Ascending aorta (tissue), 2 donors: ENCODE results near the gene DHRSX. TPM values are rescaled to one million over a fixed set of nuclear protein-coding genes. Genes with fewer than 3 reads are reported as not detected.

Source experiments
- DNase-seq, 2 donors: peaks; one replicate each; pipeline ENCODE4 v3.0.0-alpha.2; 2019; ENCODE audit warnings: low spot score in 2 of 2
- H3K27ac ChIP-seq, 2 donors: fragments of 200-600 bp; sonication (generic); one replicate each; pipeline ENCODE4 v1.5.1; 2016 to 2017; ENCODE audit warnings: mild to moderate bottlenecking in 1 of 2
- H3K27me3 ChIP-seq: fragments of 200-600 bp; sonication (generic); one replicate; pipeline ENCODE4 v1.5.1; 2017
- H3K36me3 ChIP-seq, 2 donors: fragments of 200-600 bp; sonication (generic); one replicate each; pipeline ENCODE4 v1.5.1; 2016
- H3K4me1 ChIP-seq, 2 donors: fragments of 200-600 bp; sonication (generic); one replicate each; pipeline ENCODE4 v1.5.1; 2016 to 2017; ENCODE audit warnings: mild to moderate bottlenecking in 1 of 2
- H3K4me3 ChIP-seq, 2 donors: fragments of 200-600 bp; sonication (generic); one replicate each; pipeline ENCODE4 v1.5.1; 2016 to 2017; ENCODE audit warnings: mild to moderate bottlenecking in 1 of 2
- H3K9me3 ChIP-seq, 2 donors: fragments of 200-600 bp; sonication (generic); one replicate each; pipeline ENCODE4 v1.5.1; 2016
- intact Hi-C: fragments of 100-400 bp; cut with DNase I; formaldehyde crosslinking; loops from one replicate; pipeline ENCODE4 v1.15.1; 2023
- total RNA-seq: library from RNA; depleted of rRNA; stranded (reverse); fragments of >200 nt; gene quantifications from one replicate; pipeline ENCODE4 v1.1.0, GENCODE V29; 2016
- TF ChIP-seq, protein P1 (sequence below), 3 experiments: fragments of 200-600 bp in 2 of 3; fragments of 450-650 bp in 1 of 3; sonication (generic) in 2 of 3; IDR thresholded peaks; one replicate each; pipeline ENCODE4 v1.5.1; 2016 to 2019; ENCODE audit warnings: antibody characterized with exemption in 3 of 3, mild to moderate bottlenecking in 1 of 3, moderate library complexity in 1 of 3

DHRSX gene
- total RNA-seq, 1 donor from 2014 or later = 13.4 TPM

DNA sequence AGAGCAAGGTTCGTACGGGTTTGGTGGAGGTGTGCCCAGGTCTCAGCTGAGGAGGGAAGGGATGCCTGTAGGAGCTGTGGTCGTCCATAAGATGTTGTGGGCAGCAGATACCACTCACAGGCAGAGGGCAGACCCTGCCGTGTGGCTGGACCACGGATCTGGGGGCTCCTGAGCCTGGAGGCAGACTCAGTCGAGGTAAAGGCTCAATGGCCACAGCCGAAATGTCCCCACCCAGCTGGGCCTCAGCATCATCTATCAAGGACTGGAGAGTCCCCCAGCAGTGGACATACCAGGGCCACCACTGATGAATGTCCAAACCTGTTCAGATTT is 98.5 kb downstream of the DHRSX start:
- no peaks in the 10 kb centered on the region for H3K4me1 ChIP-seq
- intact Hi-C loops = no loop called here
- no peak overlapping the region for H3K4me3 ChIP-seq
- H3K27ac ChIP-seq = no peak overlapping the region
- H3K36me3 ChIP-seq = peaks cover 3 to 6% of the 10 kb centered on the region in 2 donors
- no peak for DNase-seq
- H3K27me3 ChIP-seq = no peaks in the 10 kb centered on the region
- no peaks in the 10 kb centered on the region for H3K9me3 ChIP-seq
- TF ChIP-seq, protein P1, sequence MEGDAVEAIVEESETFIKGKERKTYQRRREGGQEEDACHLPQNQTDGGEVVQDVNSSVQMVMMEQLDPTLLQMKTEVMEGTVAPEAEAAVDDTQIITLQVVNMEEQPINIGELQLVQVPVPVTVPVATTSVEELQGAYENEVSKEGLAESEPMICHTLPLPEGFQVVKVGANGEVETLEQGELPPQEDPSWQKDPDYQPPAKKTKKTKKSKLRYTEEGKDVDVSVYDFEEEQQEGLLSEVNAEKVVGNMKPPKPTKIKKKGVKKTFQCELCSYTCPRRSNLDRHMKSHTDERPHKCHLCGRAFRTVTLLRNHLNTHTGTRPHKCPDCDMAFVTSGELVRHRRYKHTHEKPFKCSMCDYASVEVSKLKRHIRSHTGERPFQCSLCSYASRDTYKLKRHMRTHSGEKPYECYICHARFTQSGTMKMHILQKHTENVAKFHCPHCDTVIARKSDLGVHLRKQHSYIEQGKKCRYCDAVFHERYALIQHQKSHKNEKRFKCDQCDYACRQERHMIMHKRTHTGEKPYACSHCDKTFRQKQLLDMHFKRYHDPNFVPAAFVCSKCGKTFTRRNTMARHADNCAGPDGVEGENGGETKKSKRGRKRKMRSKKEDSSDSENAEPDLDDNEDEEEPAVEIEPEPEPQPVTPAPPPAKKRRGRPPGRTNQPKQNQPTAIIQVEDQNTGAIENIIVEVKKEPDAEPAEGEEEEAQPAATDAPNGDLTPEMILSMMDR (IDR thresholded peaks at IDR 0.05) = no peak

DNA sequence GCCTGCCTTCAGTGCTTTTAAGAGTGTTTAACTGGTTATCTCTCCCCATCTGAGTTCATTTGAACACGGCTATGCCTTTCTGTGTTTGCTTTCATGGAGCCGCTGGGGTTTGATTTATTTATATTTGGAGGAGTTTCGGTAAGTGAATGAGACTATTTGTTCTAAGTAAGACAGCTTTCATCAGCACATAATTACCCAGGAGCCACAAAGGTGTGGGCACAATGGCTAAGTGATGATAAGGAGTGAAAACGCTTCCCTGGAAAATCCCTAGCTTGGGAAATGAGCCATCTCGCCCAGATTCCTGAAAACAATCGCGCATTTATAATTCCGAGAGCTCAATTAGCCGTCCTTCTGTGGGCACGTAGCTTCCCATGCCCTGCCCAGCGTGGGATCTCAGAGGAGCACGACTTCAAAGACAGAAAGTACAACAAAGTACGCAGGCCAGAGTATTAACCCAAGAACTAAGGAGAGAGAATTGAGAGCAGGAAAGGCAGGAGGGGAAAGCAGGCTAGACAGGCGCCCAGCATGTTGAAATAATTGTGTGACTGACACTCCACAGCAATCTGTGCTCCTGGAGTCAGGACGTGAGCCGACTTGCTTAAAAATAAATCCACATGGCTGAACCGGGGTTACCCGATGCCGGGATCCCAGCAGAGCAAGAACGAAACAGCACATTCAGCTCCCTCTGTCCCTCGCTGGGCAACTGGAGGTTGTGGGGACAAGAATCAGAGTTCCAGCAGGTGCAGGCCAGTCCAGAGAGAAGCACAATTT is 99.0 kb downstream of the DHRSX start:
- no peak overlapping the region for H3K4me3 ChIP-seq
- no peak for DNase-seq
- H3K27me3 ChIP-seq = no peaks in the 10 kb centered on the region
- TF ChIP-seq, protein P1 (IDR thresholded peaks at IDR 0.05) = no peak
- H3K36me3 ChIP-seq = peaks cover 0 to 1% of the 10 kb centered on the region in 2 donors
- intact Hi-C loops = no loop called here
- no peaks in the 10 kb centered on the region for H3K4me1 ChIP-seq
- no peak overlapping the region for H3K27ac ChIP-seq
- H3K9me3 ChIP-seq = no peaks in the 10 kb centered on the region

DNA sequence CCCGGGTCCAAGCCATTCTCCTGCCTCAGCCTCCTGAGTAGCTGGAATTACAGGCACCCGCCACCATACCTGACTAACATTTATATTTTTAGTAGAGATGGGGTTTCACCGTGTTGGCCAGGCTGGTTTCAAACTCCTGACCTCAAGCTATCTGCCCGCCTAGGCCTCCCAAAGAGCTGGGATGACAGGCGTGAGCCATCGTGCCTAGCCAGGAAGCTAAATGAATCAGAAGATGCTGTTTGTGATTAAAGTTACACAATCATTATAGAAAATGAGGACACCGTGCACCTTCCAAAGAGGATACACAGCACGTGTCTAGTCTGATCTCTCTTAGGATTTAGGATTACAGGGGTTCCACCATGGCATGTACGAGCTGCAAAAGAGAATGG is 99.6 kb downstream of the DHRSX start:
- no peak overlapping the region for H3K27ac ChIP-seq
- no peaks in the 10 kb centered on the region for H3K4me1 ChIP-seq
- H3K9me3 ChIP-seq = no peaks in the 10 kb centered on the region
- H3K27me3 ChIP-seq = no peaks in the 10 kb centered on the region
- H3K4me3 ChIP-seq = no peak overlapping the region
- DNase-seq = no peak
- TF ChIP-seq, protein P1 (IDR thresholded peaks at IDR 0.05) = no peak
- H3K36me3 ChIP-seq = no peaks in the 10 kb centered on the region
- intact Hi-C loops = no loop called here

DNA sequence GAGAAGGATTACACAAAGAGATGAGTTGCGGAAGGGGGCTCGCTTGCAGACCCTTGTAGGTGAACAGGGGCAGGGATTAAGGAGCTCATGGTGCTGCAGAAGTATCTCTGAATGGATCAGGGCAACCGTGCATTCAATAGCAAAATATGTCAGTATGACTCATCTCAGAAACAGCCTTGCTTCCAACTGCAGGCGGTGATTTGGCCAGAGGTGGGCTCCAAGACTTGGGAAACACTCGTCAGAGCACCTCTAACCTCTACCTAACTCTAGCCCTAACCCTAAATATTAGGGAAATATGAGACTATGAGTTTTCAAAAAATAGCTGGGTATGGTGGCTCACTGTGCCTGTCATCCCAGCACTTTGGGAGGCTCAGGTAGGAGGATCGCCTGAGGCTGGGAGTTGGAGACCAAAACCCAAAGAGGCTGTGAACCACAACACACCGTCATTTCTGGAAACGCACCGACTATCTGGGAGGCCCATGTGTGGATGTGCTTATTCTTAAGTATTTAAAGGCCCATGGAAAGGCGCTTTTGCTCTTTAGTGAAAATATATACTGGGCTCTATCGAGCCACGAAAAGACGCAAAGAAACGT is 102.6 kb downstream of the DHRSX start:
- DNase-seq = no peak
- TF ChIP-seq, protein P1 (IDR thresholded peaks at IDR 0.05) = no peak
- no peaks in the 10 kb centered on the region for H3K27me3 ChIP-seq
- no peak overlapping the region for H3K27ac ChIP-seq
- H3K9me3 ChIP-seq = no peaks in the 10 kb centered on the region
- intact Hi-C loops = no loop called here
- no peak overlapping the region for H3K4me3 ChIP-seq
- H3K4me1 ChIP-seq = no peaks in the 10 kb centered on the region
- no peaks in the 10 kb centered on the region for H3K36me3 ChIP-seq

DNA sequence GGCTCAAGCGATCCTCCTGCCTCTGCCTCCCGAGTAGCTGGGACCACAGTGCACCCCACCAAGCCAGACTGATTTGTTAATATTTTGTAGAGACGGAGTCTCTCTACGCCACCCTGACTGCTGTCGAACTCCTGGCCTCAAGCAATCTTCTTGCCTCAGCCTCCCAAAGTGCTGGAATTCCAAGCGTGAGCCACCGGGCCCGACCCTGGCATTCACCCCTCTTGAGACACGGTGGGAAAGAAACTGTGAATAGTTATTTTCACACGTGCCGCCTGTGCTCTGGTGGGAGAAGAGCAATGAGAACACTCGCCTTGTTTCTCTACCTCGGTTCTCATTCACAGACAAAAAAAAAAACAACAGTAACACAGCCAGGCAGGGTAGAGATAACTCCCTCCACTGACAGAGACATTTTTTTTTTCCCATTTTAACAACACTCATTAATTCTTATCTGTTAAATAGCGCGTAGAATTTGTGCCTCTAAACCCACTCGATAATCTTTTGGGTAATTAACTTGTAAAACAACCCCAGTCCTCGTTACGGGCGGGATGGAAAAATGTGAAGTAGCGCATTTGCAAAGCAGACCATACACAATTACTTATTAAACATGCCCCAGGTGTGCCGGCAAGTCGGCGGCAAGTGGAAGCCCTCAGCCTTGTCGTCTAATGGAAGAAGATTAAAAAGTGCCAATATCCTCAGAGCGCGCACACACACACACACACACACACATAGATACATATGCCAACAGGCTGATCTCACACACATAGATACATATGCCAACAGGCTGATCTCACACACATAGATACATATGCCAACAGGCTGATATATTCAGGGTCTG is 103.3 kb downstream of the DHRSX start:
- no peak for DNase-seq
- H3K4me3 ChIP-seq = no peak overlapping the region
- H3K4me1 ChIP-seq = no peaks in the 10 kb centered on the region
- no peaks in the 10 kb centered on the region for H3K27me3 ChIP-seq
- no peaks in the 10 kb centered on the region for H3K36me3 ChIP-seq
- H3K27ac ChIP-seq = no peak overlapping the region
- intact Hi-C loops = no loop called here
- H3K9me3 ChIP-seq = no peaks in the 10 kb centered on the region
- TF ChIP-seq, protein P1 (IDR thresholded peaks at IDR 0.05) = no peak
